Measurements from ENCODE around the gene AKAP5. TPM values are rescaled to one million over a fixed set of nuclear protein-coding genes. Genes with fewer than 3 reads are reported as not detected.
A peak's percentile ranks its signal among the peaks of the same experiment; 100 is the strongest.

Gene AKAP5
- total RNA-seq, 4 donors from 2014 or later: 0.51 to 5.3 (median 2.8) TPM

DNA sequence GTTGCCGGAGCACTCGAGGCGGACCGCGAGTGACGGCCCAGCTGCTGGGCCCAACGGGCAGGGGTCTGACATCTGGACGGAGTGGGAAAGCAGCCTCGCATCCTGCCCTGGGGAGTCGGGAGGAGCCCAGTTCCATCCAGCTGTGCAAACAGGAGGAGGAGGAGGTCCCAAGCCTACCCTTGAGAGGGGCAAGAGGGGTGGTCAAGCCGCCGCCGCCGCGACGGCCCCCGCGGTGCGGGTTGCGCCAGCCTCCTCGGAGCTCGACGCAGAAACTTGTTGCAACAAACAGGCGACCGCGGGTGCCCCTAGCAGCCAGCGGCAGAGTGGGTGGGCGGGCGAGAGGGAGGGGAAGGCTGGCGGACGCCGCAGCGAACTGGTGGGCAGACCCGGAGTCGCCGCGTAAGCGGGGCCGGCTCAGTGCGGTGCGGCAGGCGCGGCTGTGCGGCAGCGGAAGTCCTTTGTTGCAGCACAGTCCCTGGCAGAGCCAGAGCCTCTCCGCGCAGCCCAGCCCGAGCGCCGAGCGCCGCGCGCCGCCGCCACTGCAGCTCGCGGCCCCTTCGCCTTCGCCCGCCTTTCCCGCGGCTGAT lies 39.1 kb downstream of the AKAP5 start, which contains the start of gene ZBTB1:
TSS of gene ZBTB1 (plus strand) at position 461 of the 587 bp plus-strand sequence. CDS start 16,735 bp downstream, outside the sequence.
- peak; percentile 78 to 79 for DNase-seq
- Histone ChIP-seq H3K36me3 (no peaks in the 10 kb centered on the region), H3K9me3 (no peaks in the 10 kb centered on the region), H3K27ac (peak within 1 kb of the TSS; percentile 97 to 99), H3K27me3 (no peaks in the 10 kb centered on the region), H3K4me1 (peaks cover 6 to 12% of the 10 kb centered on the region in 2 donors), H3K4me3 (peak within 1 kb of the TSS; percentile 87 to 97)
- TF ChIP-seq, protein P1, sequence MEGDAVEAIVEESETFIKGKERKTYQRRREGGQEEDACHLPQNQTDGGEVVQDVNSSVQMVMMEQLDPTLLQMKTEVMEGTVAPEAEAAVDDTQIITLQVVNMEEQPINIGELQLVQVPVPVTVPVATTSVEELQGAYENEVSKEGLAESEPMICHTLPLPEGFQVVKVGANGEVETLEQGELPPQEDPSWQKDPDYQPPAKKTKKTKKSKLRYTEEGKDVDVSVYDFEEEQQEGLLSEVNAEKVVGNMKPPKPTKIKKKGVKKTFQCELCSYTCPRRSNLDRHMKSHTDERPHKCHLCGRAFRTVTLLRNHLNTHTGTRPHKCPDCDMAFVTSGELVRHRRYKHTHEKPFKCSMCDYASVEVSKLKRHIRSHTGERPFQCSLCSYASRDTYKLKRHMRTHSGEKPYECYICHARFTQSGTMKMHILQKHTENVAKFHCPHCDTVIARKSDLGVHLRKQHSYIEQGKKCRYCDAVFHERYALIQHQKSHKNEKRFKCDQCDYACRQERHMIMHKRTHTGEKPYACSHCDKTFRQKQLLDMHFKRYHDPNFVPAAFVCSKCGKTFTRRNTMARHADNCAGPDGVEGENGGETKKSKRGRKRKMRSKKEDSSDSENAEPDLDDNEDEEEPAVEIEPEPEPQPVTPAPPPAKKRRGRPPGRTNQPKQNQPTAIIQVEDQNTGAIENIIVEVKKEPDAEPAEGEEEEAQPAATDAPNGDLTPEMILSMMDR (IDR thresholded peaks at IDR 0.05): no peak
- peak; percentile 36 to 63 for TF ChIP-seq POLR2A (IDR thresholded peaks at IDR 0.05)
- intact Hi-C loops (cut with DNase I; ENCODE audit: low total_unique reads): no loop called here

DNA sequence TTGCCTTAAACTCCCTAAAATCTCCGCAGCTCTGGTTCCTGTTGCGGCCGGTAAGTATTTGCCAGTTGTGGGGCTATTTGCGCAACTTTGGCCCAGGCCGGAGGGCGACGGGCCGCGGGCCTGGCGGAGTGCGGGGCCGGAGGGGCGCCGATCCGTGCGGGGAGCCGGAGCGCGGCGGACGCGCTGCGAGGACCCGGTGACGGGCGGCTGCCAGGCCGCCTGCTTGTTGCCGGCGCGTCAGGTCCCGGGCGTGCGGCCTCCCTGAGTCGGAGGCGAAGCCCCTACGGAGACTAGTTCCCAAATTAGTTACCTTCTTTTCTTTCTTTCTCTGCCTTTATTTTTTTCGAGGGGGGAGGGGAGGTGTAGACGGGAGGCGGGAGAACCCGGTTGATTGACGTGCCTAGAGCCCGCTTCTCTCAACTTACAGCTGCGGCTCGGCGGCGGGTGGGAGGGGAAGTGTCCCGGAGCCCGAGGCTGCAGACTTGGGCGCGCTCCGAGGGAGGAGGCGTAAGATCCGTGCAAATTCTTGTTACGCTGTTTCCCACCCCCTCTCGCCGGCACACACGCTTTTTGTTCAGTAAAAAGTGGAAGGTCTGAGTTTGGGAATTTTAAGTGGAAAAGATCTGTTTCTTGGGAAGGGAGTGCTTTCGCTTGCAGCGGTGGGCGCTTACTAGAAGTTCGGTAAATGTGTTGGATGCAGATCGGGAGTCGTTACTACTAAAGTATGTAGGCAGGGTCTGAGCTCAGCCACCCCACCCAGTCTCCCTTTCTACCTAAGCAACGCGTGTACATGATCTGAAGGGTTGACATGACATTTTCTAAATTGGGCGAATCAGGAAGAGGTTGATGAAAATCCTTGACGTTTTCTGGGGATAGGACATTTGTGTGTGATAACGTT lies 39.8 kb downstream of the AKAP5 start:
- Histone ChIP-seq H3K36me3 (no peaks in the 10 kb centered on the region), H3K27ac (peak overlapping the region; percentile 97 to 99), H3K27me3 (no peaks in the 10 kb centered on the region), H3K4me1 (peaks cover 6 to 8% of the 10 kb centered on the region in 2 donors), H3K4me3 (peak overlapping the region; percentile 87 to 97), H3K9me3 (no peaks in the 10 kb centered on the region)
- intact Hi-C loops (cut with DNase I; ENCODE audit: low total_unique reads): no loop called here
- peak; percentile 86 to 89 for DNase-seq
- TF ChIP-seq, protein P1 (IDR thresholded peaks at IDR 0.05): no peak
- peak; percentile 6 to 42 for TF ChIP-seq POLR2A (IDR thresholded peaks at IDR 0.05)

DNA sequence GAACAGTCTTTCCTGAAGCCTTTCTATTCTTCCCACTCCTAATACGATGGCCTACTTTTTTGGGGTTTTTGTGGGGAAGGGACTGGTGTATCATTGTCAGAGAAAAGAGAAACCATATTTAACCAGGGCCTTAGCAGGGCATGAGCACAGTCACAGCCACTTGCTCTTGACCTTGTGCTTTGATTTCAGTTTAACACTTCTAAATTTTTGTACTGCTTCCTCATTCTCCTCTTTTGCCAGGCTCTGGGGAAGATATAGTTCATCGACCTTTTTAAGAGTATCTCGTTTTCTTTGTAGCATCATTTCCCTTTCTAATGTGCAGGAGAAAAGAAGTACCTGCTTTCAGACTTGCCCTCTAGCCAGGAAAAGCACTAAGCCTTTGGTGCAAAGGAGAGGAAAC lies 41.4 kb downstream of the AKAP5 start:
- Histone ChIP-seq H3K9me3 (no peaks in the 10 kb centered on the region), H3K4me3 (no peak overlapping the region), H3K27me3 (no peaks in the 10 kb centered on the region), H3K36me3 (no peaks in the 10 kb centered on the region), H3K27ac (peak overlapping the region; percentile 30 to 99), H3K4me1 (peaks cover 0 to 4% of the 10 kb centered on the region in 2 donors)
- no peak for DNase-seq
- intact Hi-C loops (cut with DNase I; ENCODE audit: low total_unique reads): no loop called here
- TF ChIP-seq, protein P1 (IDR thresholded peaks at IDR 0.05): no peak
- TF ChIP-seq POLR2A (IDR thresholded peaks at IDR 0.05): no peak

DNA sequence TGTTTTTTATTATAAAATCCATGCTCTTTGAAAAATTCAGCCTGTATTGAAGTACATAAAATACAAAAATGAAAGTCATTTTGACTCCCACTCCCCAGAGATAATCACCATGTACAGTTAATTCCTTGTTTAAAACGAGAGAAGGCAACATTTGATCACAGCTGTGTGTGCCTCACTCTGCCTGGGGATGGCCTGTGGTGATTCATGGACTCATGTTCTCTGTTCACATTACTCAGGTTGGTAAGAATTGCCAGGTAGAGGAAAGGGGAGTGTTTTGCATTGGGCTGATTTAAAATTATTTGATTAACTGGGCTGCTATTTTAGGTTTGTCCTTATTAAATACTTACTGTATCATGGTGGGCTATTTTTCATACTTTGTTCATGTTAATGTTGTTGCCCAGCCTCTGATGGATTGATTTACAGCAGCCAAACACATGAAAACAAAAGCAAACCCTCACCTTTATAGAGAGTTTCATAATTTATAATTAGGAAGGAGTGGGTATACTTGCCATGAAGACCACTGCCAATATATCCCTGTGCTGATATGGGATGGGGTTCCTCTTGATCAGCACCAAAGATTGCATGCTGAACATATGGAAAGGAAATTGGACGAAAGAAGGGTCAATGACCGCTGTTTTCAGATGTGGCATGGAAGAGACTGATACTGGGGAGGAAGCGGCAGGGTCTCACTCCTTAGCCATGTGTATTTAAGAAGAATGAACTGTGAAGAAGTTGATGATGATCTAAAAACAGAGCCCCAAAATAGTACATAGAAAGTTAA lies 42.3 kb downstream of the AKAP5 start:
- no peaks in the 10 kb centered on the region for H3K9me3 ChIP-seq
- no peak for DNase-seq
- no peak overlapping the region for H3K4me3 ChIP-seq
- no peaks in the 10 kb centered on the region for H3K4me1 ChIP-seq
- peak overlapping the region in 1 of 2 donors; percentile 99 for H3K27ac ChIP-seq
- TF ChIP-seq, protein P1 (IDR thresholded peaks at IDR 0.05): no peak
- no peak for TF ChIP-seq POLR2A (IDR thresholded peaks at IDR 0.05)
- H3K36me3 ChIP-seq: no peaks in the 10 kb centered on the region
- intact Hi-C loops (cut with DNase I; ENCODE audit: low total_unique reads): no loop called here
- no peaks in the 10 kb centered on the region for H3K27me3 ChIP-seq
